Activated naive CD4-positive, alpha-beta T cell treated with anti-CD3 and anti-CD28 coated beads, Interleukin-2, amount 10 ng/mL, durations not matched to agents 7 days and 5 days (primary cell): ENCODE measurements around the gene PCDH1.
A peak's percentile ranks its signal among the peaks of the same experiment; 100 is the strongest.

Source experiments
- CTCF ChIA-PET: fragments of 350-600 bp; sonication (Branson Sonifier 250); formaldehyde crosslinking; loops from one replicate; lab custom pipeline; 2021; ENCODE audit warnings: antibody characterized with exemption; lab: Charles Lee
- DNase-seq: peaks from one replicate; pipeline ENCODE4 v3.0.0-alpha.2; 2020
- H3K27ac Mint-ChIP-seq: one replicate; pipeline ENCODE4 v1.8.0; 2021; ENCODE audit warnings: mild to moderate bottlenecking, moderate library complexity, mixed read lengths
- H3K27me3 Mint-ChIP-seq: one replicate; pipeline ENCODE4 v1.8.0; 2021; ENCODE audit warnings: mild to moderate bottlenecking, mixed read lengths
- H3K36me3 Mint-ChIP-seq: one replicate; pipeline ENCODE4 v1.8.0; 2021; ENCODE audit warnings: mixed read lengths
- H3K4me1 Mint-ChIP-seq: one replicate; pipeline ENCODE4 v1.8.0; 2021; ENCODE audit warnings: mixed read lengths
- H3K4me3 Mint-ChIP-seq: one replicate; pipeline ENCODE4 v1.8.0; 2021; ENCODE audit warnings: mild to moderate bottlenecking, moderate library complexity, mixed read lengths
- H3K9me3 Mint-ChIP-seq: one replicate; pipeline ENCODE4 v1.8.0; 2021; ENCODE audit warnings: mixed read lengths

The PCDH1 gene

GRCh38 chr5:141883184-141883891, 5.1 kb upstream of the PCDH1 start:
- Mint-ChIP-seq H3K4me1 (peaks cover 11% of the 10 kb centered on the region), H3K36me3 (no peaks in the 10 kb centered on the region), H3K27me3 (peaks cover 78% of the 10 kb centered on the region), H3K4me3 (no peak overlapping the region), H3K9me3 (no peaks in the 10 kb centered on the region), H3K27ac (no peak overlapping the region)
- peak; percentile 65 for DNase-seq
- CTCF ChIA-PET, result interaction anchor here (6.2 to 7.7 kb wide), 3 partner anchors 76 to 190 kb away, joined by 111 to 157 read pairs (median 120); partner anchors contain the start of gene PCDH12

- peaks cover 13% of the 10 kb centered on the region for H3K4me1 Mint-ChIP-seq
- no peak overlapping the region for H3K4me3 Mint-ChIP-seq
- CTCF ChIA-PET, result interaction anchor here (1.4 to 7.7 kb wide), 4 partner anchors 77 to 213 kb away, joined by 3 to 157 read pairs (median 116); partner anchors contain the start of gene PCDH12
- H3K9me3 Mint-ChIP-seq, result no peaks in the 10 kb centered on the region
- H3K36me3 Mint-ChIP-seq, result no peaks in the 10 kb centered on the region
- H3K27me3 Mint-ChIP-seq, result peaks cover 83% of the 10 kb centered on the region
- H3K27ac Mint-ChIP-seq, result no peak overlapping the region
- DNase-seq, result no peak
Observed at GRCh38 chr5:141882594-141883183, 4.5 kb upstream of the PCDH1 start.

GRCh38 chr5:141881886-141882285, 3.7 kb upstream of the PCDH1 start:
- Mint-ChIP-seq H3K27me3 (peaks cover 91% of the 10 kb centered on the region), H3K4me3 (no peak overlapping the region)
- CTCF ChIA-PET, result interaction anchor here (1.2 to 7.7 kb wide), 9 partner anchors 9 to 213 kb away, joined by 3 to 157 read pairs (median 8); partner anchors contain the start of genes PCDH12 and RNF14

GRCh38 chr5:141880961-141881801, 3.0 kb upstream of the PCDH1 start:
- no peaks in the 10 kb centered on the region for H3K36me3 Mint-ChIP-seq
- H3K4me3 Mint-ChIP-seq, result no peak overlapping the region
- H3K27me3 Mint-ChIP-seq, result peaks cover 95% of the 10 kb centered on the region
- no peak for DNase-seq
- H3K9me3 Mint-ChIP-seq, result no peaks in the 10 kb centered on the region
- H3K27ac Mint-ChIP-seq, result no peak overlapping the region
- CTCF ChIA-PET, result interaction anchor here (0.7 to 7.7 kb wide), 19 partner anchors 10 to 374 kb away, joined by 3 to 157 read pairs (median 4); partner anchors contain the start of genes PCDH12 and RNF14
- peaks cover 22% of the 10 kb centered on the region for H3K4me1 Mint-ChIP-seq

More at GRCh38 chr5:141881886-141882285, 3.7 kb upstream of the PCDH1 start:
- Mint-ChIP-seq H3K9me3 (no peaks in the 10 kb centered on the region), H3K36me3 (no peaks in the 10 kb centered on the region), H3K27ac (no peak overlapping the region), H3K4me1 (peaks cover 21% of the 10 kb centered on the region)
- no peak for DNase-seq

GRCh38 chr5:141879941-141880738, 1.9 kb upstream of the PCDH1 start:
- Mint-ChIP-seq H3K4me3 (no peak overlapping the region), H3K4me1 (peaks cover 22% of the 10 kb centered on the region), H3K9me3 (no peaks in the 10 kb centered on the region), H3K36me3 (no peaks in the 10 kb centered on the region), H3K27me3 (peaks cover 99% of the 10 kb centered on the region), H3K27ac (no peak overlapping the region)
- CTCF ChIA-PET, result interaction anchor here (0.7 to 7.7 kb wide), 46 partner anchors 11 to 373 kb away, joined by 3 to 157 read pairs (median 4); partner anchors contain the start of genes DELE1, PCDH12 and RNF14
- DNase-seq, result no peak

GRCh38 chr5:141879426-141879759, 1.2 kb upstream of the PCDH1 start:
- Mint-ChIP-seq H3K36me3 (no peaks in the 10 kb centered on the region), H3K27ac (no peak overlapping the region), H3K4me1 (peaks cover 22% of the 10 kb centered on the region), H3K4me3 (peak overlapping the region; percentile 45), H3K9me3 (no peaks in the 10 kb centered on the region), H3K27me3 (peaks cover 99% of the 10 kb centered on the region)
- CTCF ChIA-PET, result interaction anchor here (0.6 to 7.7 kb wide), 50 partner anchors 10 to 287 kb away, joined by 3 to 157 read pairs (median 4); partner anchors contain the start of genes DELE1 and PCDH12
- no peak for DNase-seq

- Mint-ChIP-seq H3K9me3 (no peaks in the 10 kb centered on the region), H3K4me3 (peak overlapping the region; percentile 48), H3K27ac (no peak overlapping the region), H3K36me3 (no peaks in the 10 kb centered on the region), H3K4me1 (peaks cover 22% of the 10 kb centered on the region), H3K27me3 (peaks cover 99% of the 10 kb centered on the region)
- CTCF ChIA-PET, result interaction anchor here (0.6 to 7.7 kb wide), 54 partner anchors 10 to 287 kb away, joined by 3 to 157 read pairs (median 4); partner anchors contain the start of genes DELE1 and PCDH12
- peak; percentile 92 for DNase-seq
Observed at GRCh38 chr5:141878711-141879425, 658 bp upstream of the PCDH1 start.

- no peaks in the 10 kb centered on the region for H3K9me3 Mint-ChIP-seq
- peaks cover 99% of the 10 kb centered on the region for H3K27me3 Mint-ChIP-seq
- peaks cover 20% of the 10 kb centered on the region for H3K4me1 Mint-ChIP-seq
- DNase-seq, result peak; percentile 38
- no peak overlapping the region for H3K27ac Mint-ChIP-seq
- H3K4me3 Mint-ChIP-seq, result peak overlapping the region; percentile 40
- H3K36me3 Mint-ChIP-seq, result no peaks in the 10 kb centered on the region
- CTCF ChIA-PET, result interaction anchor here (0.6 to 7.7 kb wide), 12 partner anchors 8 to 212 kb away, joined by 3 to 157 read pairs (median 6); partner anchors contain the start of gene PCDH12
Observed at GRCh38 chr5:141877356-141878185, 639 bp downstream of the PCDH1 start.

GRCh38 chr5:141876628-141877355, 1.4 kb downstream of the PCDH1 start:
- Mint-ChIP-seq H3K4me1 (peaks cover 18% of the 10 kb centered on the region), H3K27me3 (peaks cover 95% of the 10 kb centered on the region), H3K9me3 (no peaks in the 10 kb centered on the region), H3K27ac (no peak overlapping the region), H3K36me3 (no peaks in the 10 kb centered on the region), H3K4me3 (no peak overlapping the region)
- CTCF ChIA-PET, result interaction anchor here (0.6 to 7.7 kb wide), 3 partner anchors 19 to 183 kb away, joined by 3 to 157 read pairs (median 3); no protein-coding TSS in a partner anchor
- DNase-seq, result no peak

- CTCF ChIA-PET, result interaction anchor here (0.6 to 7.7 kb wide), 3 partner anchors 19 to 184 kb away, joined by 3 to 157 read pairs (median 4); no protein-coding TSS in a partner anchor
- H3K9me3 Mint-ChIP-seq, result no peaks in the 10 kb centered on the region
- DNase-seq, result no peak
- no peak overlapping the region for H3K4me3 Mint-ChIP-seq
- H3K27ac Mint-ChIP-seq, result no peak overlapping the region
- peaks cover 95% of the 10 kb centered on the region for H3K27me3 Mint-ChIP-seq
- no peaks in the 10 kb centered on the region for H3K36me3 Mint-ChIP-seq
- peaks cover 18% of the 10 kb centered on the region for H3K4me1 Mint-ChIP-seq
Observed at GRCh38 chr5:141875795-141876627, 2.2 kb downstream of the PCDH1 start.
